HL-60 (cell line): ENCODE results near the gene TMEM222.

Experiments
- DNase-seq, 2 experiments: peaks; one replicate each; pipeline ENCODE4 v3.0.0-alpha.2; 2010 to 2020; ENCODE audit warnings: low read depth in 1 of 2, low spot score in 1 of 2
- H3K27ac ChIP-seq: fragments of 250-450 bp; sonication (Bioruptor Pico); replicated peaks from 2 replicates; pipeline ENCODE4 v1.5.1; 2020; ENCODE audit warnings: mild to moderate bottlenecking, moderate library complexity
- H3K27me3 ChIP-seq: fragments of 250-450 bp; sonication (Bioruptor Pico); 2 replicates; pipeline ENCODE4 v1.5.1; 2021; ENCODE audit warnings: mild to moderate bottlenecking, moderate library complexity; ENCODE audit not compliant: insufficient read depth, poor library complexity, severe bottlenecking
- H3K4me3 ChIP-seq: replicated peaks from 2 replicates; pipeline ENCODE4 v1.5.1; 2011; ENCODE audit warnings: mild to moderate bottlenecking, control low read depth, low read length; ENCODE audit not compliant: insufficient read depth
- CTCF ChIP-seq: IDR thresholded peaks from one replicate; pipeline ENCODE4 v1.5.1; 2011; ENCODE audit warnings: low read length, control low read depth, inconsistent platforms; ENCODE audit not compliant: insufficient read depth
- GABPA ChIP-seq: IDR thresholded peaks from 2 replicates; pipeline ENCODE4 v1.6.1; 2012; ENCODE audit warnings: low read depth
- POLR2AphosphoS5 ChIP-seq: IDR thresholded peaks from 2 replicates; pipeline ENCODE4 v1.6.1; 2012; ENCODE audit warnings: low read depth
- REST ChIP-seq: IDR thresholded peaks from 2 replicates; pipeline ENCODE4 v1.6.1; 2012; ENCODE audit warnings: low read depth; ENCODE audit not compliant: insufficient replicate concordance
- SPI1 ChIP-seq: IDR thresholded peaks from 2 replicates; pipeline ENCODE4 v1.6.1; 2012; ENCODE audit warnings: low read depth, mild to moderate bottlenecking, borderline replicate concordance

TMEM222 gene

GRCh38 chr1:27359822-27360158, 37.8 kb downstream of the TMEM222 start:
- H3K4me3 ChIP-seq: no peak overlapping the region
- DNase-seq: no peak
- no peak for TF ChIP-seq SPI1
- no peak for TF ChIP-seq CTCF
- TF ChIP-seq GABPA: no peak
- no peak for TF ChIP-seq REST
- no peak for TF ChIP-seq POLR2AphosphoS5

GRCh38 chr1:27360159-27361043, 38.4 kb downstream of the TMEM222 start:
- peak overlapping the region; percentile 61 for H3K4me3 ChIP-seq

More at GRCh38 chr1:27359822-27360158, 37.8 kb downstream of the TMEM222 start:
- no peak overlapping the region for H3K27ac ChIP-seq
- H3K27me3 ChIP-seq: peaks cover 6% of the 10 kb centered on the region

More at GRCh38 chr1:27360159-27361043, 38.4 kb downstream of the TMEM222 start:
- DNase-seq: no peak
- no peak overlapping the region for H3K27ac ChIP-seq
- peaks cover 6% of the 10 kb centered on the region for H3K27me3 ChIP-seq
- no peak for TF ChIP-seq REST
- no peak for TF ChIP-seq SPI1
- no peak for TF ChIP-seq POLR2AphosphoS5
- no peak for TF ChIP-seq CTCF
- no peak for TF ChIP-seq GABPA
